Pons (tissue), 1 donor: ENCODE results near the gene RFTN2.

ENCODE experiments used
- DNase-seq: peaks from one replicate; pipeline ENCODE4 v3.0.0-alpha.2; 2016; ENCODE audit warnings: low spot score

Gene RFTN2

GRCh38 chr2:197548582-197548981, 126.8 kb downstream of the RFTN2 start:
- no peak for DNase-seq

GRCh38 chr2:197547163-197547900, 128.1 kb downstream of the RFTN2 start:
- DNase-seq: no peak

- no peak for DNase-seq
Measured at GRCh38 chr2:197543206-197543605, 132.2 kb downstream of the RFTN2 start.

GRCh38 chr2:197539734-197540133, 135.7 kb downstream of the RFTN2 start:
- DNase-seq: no peak

- no peak for DNase-seq
Measured at GRCh38 chr2:197538412-197538811, 137.0 kb downstream of the RFTN2 start.
